Heart left ventricle (tissue), 13 donors: ENCODE results near the gene XPR1.

Experiments used
- POLR2A ChIP-seq, 2 donors: fragments of 450-650 bp; IDR thresholded peaks; one replicate each; pipeline ENCODE4 v1.6.1; 2017; ENCODE audit warnings: antibody characterized with exemption in 2 of 2, mild to moderate bottlenecking in 2 of 2, moderate library complexity in 2 of 2
- TF ChIP-seq, protein P1 (sequence below), 12 donors: fragments of 200-600 bp; sonication (generic) in 4 of 12; IDR thresholded peaks; one replicate each; pipeline versions ENCODE4 v1.5.0 to v1.8.0; 2018 to 2022; ENCODE audit warnings: antibody characterized with exemption in 12 of 12, mild to moderate bottlenecking in 5 of 12
- donor health status: ischemic (EF 13 %, LVEDD 7.1; RV severe dilation, severe dysfunction).
- donor health status: DM: no; HTN: yes; CAD: no.
- donor health status: DM: no; HTN: no; CAD: no.
- donor health status: ischemic (EF 25% LVEDD 6.9; RV normal size, moderate dysfunction).
- donor health status: ischemic (EF 25% LVEDD 5.7; RV mildly dilated, moderate dysfunction).
- donor health status: ischemic (EF 35%, LVEDD 5.7; RV mildly dilated, moderate dysfunction).
- donor health status: nonischemic (EF 11% LVEDD 7.7; RV severe dilation, severe dysfunction).
- donor health status: DM: yes; HTN: yes; CAD: no.
- donor health status: PGD.
- donor health status: ischemic (EF 29% LVEDD 5.4; RV normal size, mild dysfunction).
- donor health status: nonischemic (EF 23%, LVEDD 6.1; RV moderate dilation, normal function).

DNA sequence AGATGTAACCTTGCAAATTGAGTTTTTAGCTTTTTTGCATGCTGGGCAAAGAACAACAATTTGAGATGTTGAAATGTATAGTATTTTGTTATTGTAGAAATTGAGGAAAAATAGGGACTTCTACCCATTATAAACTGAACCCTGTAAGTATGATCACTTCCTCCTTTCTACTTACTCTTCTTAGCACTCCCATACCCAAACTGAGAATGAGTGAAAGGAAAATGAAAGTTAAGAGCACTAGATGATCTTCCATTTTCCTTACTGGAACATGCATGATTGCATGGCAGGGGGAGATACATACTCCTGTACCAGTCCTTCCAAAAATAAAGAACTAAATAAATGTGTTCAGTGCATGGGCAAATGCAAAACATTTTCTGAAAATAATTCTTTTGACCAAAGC lies 173.5 kb downstream of the XPR1 start:
- TF ChIP-seq, protein P1, sequence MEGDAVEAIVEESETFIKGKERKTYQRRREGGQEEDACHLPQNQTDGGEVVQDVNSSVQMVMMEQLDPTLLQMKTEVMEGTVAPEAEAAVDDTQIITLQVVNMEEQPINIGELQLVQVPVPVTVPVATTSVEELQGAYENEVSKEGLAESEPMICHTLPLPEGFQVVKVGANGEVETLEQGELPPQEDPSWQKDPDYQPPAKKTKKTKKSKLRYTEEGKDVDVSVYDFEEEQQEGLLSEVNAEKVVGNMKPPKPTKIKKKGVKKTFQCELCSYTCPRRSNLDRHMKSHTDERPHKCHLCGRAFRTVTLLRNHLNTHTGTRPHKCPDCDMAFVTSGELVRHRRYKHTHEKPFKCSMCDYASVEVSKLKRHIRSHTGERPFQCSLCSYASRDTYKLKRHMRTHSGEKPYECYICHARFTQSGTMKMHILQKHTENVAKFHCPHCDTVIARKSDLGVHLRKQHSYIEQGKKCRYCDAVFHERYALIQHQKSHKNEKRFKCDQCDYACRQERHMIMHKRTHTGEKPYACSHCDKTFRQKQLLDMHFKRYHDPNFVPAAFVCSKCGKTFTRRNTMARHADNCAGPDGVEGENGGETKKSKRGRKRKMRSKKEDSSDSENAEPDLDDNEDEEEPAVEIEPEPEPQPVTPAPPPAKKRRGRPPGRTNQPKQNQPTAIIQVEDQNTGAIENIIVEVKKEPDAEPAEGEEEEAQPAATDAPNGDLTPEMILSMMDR (IDR thresholded peaks at IDR 0.05): no peak
- TF ChIP-seq POLR2A (IDR thresholded peaks at IDR 0.05): no peak
